Measurements from ENCODE around the gene ITGB5.

Gene ITGB5

DNA sequence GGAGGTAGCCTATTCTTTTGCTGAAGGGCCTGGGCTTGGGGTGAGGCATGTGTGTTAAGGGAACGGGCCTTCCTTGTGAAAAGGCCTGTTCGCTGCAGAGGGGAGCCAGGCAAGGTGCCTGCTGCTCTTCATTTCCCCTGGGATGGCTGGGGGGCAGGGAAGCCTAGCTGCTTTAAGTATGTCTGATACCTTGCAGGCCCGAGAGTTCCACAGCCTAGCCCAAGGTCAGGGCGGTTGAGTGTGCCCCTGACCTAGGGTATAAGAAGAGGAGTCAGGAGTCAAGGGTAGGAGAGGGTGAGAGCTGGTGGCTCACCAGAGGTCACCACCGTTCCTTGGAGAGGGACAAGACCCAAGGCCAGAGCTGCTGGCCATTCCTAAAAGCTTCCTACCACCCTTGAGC, 110.3 kb downstream of the ITGB5 start:
- DNase-seq (ENCODE audit: low read depth): no peak
- H3K4me3 ChIP-seq (ENCODE audit: low read depth, low read length): no peak overlapping the region
- TF ChIP-seq, protein P1, sequence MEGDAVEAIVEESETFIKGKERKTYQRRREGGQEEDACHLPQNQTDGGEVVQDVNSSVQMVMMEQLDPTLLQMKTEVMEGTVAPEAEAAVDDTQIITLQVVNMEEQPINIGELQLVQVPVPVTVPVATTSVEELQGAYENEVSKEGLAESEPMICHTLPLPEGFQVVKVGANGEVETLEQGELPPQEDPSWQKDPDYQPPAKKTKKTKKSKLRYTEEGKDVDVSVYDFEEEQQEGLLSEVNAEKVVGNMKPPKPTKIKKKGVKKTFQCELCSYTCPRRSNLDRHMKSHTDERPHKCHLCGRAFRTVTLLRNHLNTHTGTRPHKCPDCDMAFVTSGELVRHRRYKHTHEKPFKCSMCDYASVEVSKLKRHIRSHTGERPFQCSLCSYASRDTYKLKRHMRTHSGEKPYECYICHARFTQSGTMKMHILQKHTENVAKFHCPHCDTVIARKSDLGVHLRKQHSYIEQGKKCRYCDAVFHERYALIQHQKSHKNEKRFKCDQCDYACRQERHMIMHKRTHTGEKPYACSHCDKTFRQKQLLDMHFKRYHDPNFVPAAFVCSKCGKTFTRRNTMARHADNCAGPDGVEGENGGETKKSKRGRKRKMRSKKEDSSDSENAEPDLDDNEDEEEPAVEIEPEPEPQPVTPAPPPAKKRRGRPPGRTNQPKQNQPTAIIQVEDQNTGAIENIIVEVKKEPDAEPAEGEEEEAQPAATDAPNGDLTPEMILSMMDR (conservative IDR thresholded peaks at IDR 0.05; ENCODE audit: low read depth, low read length): no peak

DNA sequence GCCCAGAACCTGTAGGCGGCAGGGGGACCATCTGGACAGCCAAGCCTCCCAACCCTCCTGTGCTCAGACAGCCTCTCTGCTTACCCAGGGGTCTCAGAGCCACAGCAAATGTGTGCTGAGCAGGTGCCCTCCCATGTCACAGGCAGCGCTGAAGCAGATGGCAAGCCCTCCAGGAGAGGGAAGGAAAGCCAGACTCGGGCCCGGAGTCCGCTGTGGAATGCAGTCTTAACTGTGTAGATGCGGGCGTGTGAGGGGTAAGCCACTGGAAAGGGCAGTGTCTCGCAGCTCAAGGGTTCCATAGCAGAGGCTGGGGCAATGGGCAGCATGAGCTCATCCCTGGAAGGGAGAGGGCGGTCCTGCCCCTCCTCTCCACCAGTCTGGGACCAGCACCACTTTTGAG, 111.3 kb downstream of the ITGB5 start:
- H3K4me3 ChIP-seq (ENCODE audit: low read depth, low read length): no peak overlapping the region
- TF ChIP-seq, protein P1 (conservative IDR thresholded peaks at IDR 0.05; ENCODE audit: low read depth, low read length): no peak
- DNase-seq (ENCODE audit: low read depth): no peak

DNA sequence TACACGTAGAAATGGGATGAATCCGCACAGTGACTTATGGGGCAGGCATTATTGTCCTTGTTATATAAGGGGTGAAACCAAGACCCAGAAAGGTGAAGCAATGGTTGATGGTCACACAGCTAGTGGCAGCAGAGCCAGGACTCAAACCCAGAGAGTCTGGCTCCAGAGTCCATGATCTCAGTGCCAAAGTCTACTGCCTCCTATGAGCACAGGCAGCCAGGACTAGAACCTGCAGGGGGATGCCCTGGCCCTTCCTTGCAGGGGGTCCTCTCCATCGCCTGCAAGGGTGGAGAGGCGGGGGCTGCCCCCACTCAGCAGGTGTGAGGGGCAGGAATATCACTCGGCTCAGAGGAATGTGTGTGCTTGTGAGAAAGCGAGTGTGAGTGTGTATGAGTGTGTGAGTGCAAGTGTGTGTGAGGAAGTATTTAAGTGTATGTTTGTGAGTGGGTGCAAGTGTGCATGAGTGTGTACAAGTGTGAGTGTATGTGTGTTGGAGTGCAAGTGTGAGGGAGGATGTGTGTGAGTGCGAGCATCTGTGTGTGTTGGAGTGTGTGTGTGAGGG, 112.2 kb downstream of the ITGB5 start:
- H3K4me3 ChIP-seq (ENCODE audit: low read depth, low read length): no peak overlapping the region
- DNase-seq (ENCODE audit: low read depth): no peak
- TF ChIP-seq, protein P1 (conservative IDR thresholded peaks at IDR 0.05; ENCODE audit: low read depth, low read length): no peak

DNA sequence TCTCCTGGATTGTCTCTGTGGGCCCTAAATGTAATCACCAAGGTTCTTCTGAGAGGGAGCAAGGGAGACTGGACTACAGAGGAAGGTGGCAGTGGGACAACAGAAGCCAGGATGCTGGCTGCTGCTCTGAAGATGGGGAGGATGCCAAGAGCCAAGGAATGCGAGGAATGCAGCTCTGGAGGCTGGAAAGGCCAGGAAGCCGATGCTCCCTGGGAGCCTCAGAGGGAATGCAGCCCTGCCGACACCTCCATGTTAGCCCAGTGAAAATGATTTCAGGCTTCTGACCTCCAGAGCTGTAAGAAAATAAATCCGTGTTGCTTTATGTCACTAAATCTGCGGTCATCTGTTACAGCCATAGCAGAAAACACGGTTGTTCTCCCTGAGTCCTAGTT, 112.8 kb downstream of the ITGB5 start:
- no peak overlapping the region for H3K4me3 ChIP-seq (ENCODE audit: low read depth, low read length)
- DNase-seq (ENCODE audit: low read depth): peak; percentile 57
- TF ChIP-seq, protein P1 (conservative IDR thresholded peaks at IDR 0.05; ENCODE audit: low read depth, low read length): no peak

DNA sequence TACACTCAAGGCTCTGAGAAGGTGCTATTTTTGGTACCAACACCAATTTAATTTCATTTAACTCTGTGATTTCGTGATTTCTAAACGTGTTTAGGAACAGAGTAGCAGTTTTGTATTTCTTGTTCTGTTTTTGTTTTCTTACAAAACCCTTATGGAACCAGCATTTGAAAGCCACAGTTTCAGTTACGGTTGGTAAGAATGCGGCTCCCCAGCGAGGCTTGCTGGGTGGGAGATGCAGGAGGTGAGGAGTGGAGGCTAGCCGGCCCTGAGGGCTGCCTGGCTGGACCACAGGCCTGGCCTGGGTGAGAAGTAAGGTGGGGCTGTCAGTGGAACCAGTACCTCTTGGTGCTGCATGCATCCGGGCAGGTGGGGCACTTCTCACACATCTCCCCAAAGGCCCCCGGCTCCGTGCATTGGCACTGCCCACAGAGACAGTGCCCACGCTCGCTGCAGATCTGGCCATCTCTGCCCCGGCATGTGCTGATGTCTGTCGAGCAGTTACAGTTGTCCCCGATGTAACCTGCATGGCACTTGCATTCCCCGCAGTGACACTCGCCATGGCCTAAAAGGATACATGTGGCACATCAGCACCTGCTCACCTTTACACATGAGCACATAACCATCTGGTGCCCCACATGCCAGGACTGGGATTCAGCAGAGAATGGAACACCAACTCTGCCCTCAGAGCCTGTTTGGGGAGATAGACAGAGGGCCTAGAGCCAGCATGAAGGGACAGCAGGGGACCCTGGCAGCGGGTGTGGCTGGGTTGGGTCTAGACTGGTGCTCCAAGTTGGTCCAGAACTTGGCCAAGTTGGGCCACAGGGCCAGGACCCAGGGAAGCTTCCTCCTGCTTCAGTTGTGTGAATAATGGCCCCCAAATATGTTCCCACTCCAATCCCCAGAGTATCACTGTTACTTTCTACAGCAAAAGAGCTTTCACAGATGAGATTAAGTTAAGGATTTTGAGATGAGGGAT, 113.5 kb downstream of the ITGB5 start:
- no peak overlapping the region for H3K4me3 ChIP-seq (ENCODE audit: low read depth, low read length)
- TF ChIP-seq, protein P1 (conservative IDR thresholded peaks at IDR 0.05; ENCODE audit: low read depth, low read length): no peak
- DNase-seq (ENCODE audit: low read depth): no peak

DNA sequence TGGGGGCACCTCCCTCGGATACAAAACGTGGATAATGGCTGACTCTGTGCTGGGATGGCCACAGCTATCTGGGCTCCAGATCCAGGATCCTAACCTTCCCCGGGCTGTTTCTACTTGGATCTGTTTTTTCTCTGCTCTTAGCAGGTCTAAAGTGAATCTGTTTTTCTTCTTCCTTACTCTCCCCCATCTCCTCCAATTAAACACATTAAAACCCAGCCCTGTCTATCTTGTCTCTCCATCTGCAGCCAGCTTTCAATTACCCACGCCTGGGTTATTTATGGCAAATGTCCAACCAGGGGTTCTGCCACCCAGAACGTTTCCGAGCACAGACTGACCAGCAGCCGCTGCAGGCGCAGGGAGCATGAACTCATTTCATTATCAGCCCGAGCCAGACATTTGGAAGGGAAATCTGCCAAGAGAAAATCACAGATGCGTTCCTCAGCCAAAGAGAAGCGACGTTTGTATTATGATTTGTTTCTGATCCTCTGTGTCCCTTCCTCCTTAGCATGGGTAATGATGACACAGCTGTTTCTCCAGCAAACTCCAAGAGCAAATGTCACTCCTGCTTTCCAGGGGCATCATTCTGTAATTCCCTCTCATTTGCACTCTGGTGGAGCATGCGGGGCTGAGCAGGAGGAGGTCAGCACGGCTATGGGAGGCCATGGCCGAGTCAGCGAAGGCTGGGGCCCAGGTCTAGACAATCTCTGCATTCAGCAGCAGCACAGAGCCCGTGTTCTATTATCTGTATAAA, 114.9 kb downstream of the ITGB5 start:
- TF ChIP-seq, protein P1 (conservative IDR thresholded peaks at IDR 0.05; ENCODE audit: low read depth, low read length): no peak
- DNase-seq (ENCODE audit: low read depth): peak; percentile 42
- no peak overlapping the region for H3K4me3 ChIP-seq (ENCODE audit: low read depth, low read length)

Measured in choroid plexus epithelial cell (primary cell).